Endothelial cell of umbilical vein (primary cell): ENCODE data around the gene PLA2G6. TPM values are rescaled to one million over a fixed set of nuclear protein-coding genes. Genes with fewer than 3 reads are reported as not detected.

Experiments
- BruUV-seq: library from RNA; stranded (reverse); fragments of 400-500 nt; replicated peaks from 2 replicates; lab custom pipeline; 2021; lab: Mats Ljungman, UMichigan
- CTCF ChIA-PET: fragments of 300-600, 350-600 bp; sonication (Branson Sonifier 250); formaldehyde crosslinking; loops from one replicate; lab custom pipeline; 2021; ENCODE audit warnings: antibody characterized with exemption, inconsistent platforms; lab: Charles Lee
- POLR2A ChIA-PET: fragments of 300-600, 350-600 bp; sonication (Branson Sonifier 250); formaldehyde crosslinking; loops from one replicate; lab custom pipeline; 2021; ENCODE audit warnings: antibody characterized with exemption, inconsistent platforms; lab: Charles Lee
- DNase-seq: peaks from one replicate; pipeline ENCODE4 v3.0.0-alpha.2; 2011; ENCODE audit warnings: low read depth, low spot score
- FAIRE-seq: peaks from 2 replicates; lab custom pipeline; 2011; peaks lifted over from hg19 to GRCh38; lab: Jason Lieb, UNC
- H2AFZ ChIP-seq: 2 replicates; pipeline ENCODE4 v1.6.0; 2012; ENCODE audit warnings: low read depth, low read length, control low read depth, inconsistent platforms
- H3K27ac ChIP-seq: 2 replicates; pipeline ENCODE4 v1.5.1; 2011; ENCODE audit warnings: low read depth, mild to moderate bottlenecking, control low read depth, low read length, moderate library complexity; ENCODE audit not compliant: insufficient read depth
- H3K27me3 ChIP-seq, 2 experiments: 2 replicates each; pipeline versions ENCODE4 v1.6.0 to v1.6.1; 2011; ENCODE audit warnings: low read length in 2 of 2, mixed read lengths in 1 of 2; ENCODE audit not compliant: control insufficient read depth in 2 of 2, insufficient read depth in 2 of 2
- H3K36me3 ChIP-seq, 2 experiments: 2 replicates in 1 of 2; 3 replicates in 1 of 2; pipeline ENCODE4 v1.5.1; 2011; ENCODE audit warnings: low read length in 2 of 2, mild to moderate bottlenecking in 1 of 2, moderate library complexity in 1 of 2; ENCODE audit not compliant: control insufficient read depth in 2 of 2, insufficient read depth in 2 of 2; ENCODE audit errors: extremely low read depth in 1 of 2
- H3K4me1 ChIP-seq: 3 replicates; pipeline ENCODE4 v1.5.1; 2011; ENCODE audit warnings: mild to moderate bottlenecking, low read length; ENCODE audit not compliant: control insufficient read depth, insufficient read depth; ENCODE audit errors: extremely low read depth
- H3K4me2 ChIP-seq: 2 replicates; pipeline ENCODE4 v1.6.1; 2011; ENCODE audit warnings: low read length, control low read depth, mixed read lengths; ENCODE audit not compliant: insufficient read depth
- H3K4me3 ChIP-seq, 3 experiments: fragments of 200-600 bp in 1 of 3; sonication (generic), shearing (Covaris generic) in 1 of 3; replicated peaks in 1 of 3; 2 replicates each; pipeline ENCODE4 v1.5.1; 2011 to 2016; ENCODE audit warnings: control low read depth in 3 of 3, low read length in 3 of 3, mild to moderate bottlenecking in 2 of 3, inconsistent platforms in 1 of 3, low read depth in 1 of 3, moderate library complexity in 1 of 3; ENCODE audit not compliant: insufficient read depth in 1 of 3
- H3K79me2 ChIP-seq: 2 replicates; pipeline ENCODE4 v1.6.0; 2012; ENCODE audit warnings: low read length, inconsistent platforms; ENCODE audit not compliant: control insufficient read depth, insufficient read depth
- H3K9ac ChIP-seq: replicated peaks from 2 replicates; pipeline ENCODE3; 2011; ENCODE audit warnings: low read length, control low read depth; ENCODE audit not compliant: insufficient read depth; ENCODE audit errors: extremely low read depth
- H3K9me1 ChIP-seq: replicated peaks from 3 replicates; pipeline ENCODE4 v1.6.0; 2011; ENCODE audit warnings: mild to moderate bottlenecking, low read length; ENCODE audit not compliant: control insufficient read depth, insufficient read depth; ENCODE audit errors: extremely low read depth
- H3K9me3 ChIP-seq: replicated peaks from 2 replicates; pipeline ENCODE4 v1.5.1; 2012; ENCODE audit warnings: low read length, inconsistent platforms; ENCODE audit not compliant: control insufficient read depth, insufficient read depth
- H4K20me1 ChIP-seq: replicated peaks from 2 replicates; pipeline ENCODE3; 2011; ENCODE audit warnings: mild to moderate bottlenecking, low read length; ENCODE audit not compliant: control insufficient read depth, insufficient read depth; ENCODE audit errors: extremely low read depth
- CTCF ChIP-seq, 2 donors: IDR thresholded peaks; 1 replicate in 1 of 2; 2 replicates in 1 of 2; pipeline ENCODE4 v1.5.1; 2011; ENCODE audit warnings: low read length in 2 of 2, mild to moderate bottlenecking in 2 of 2, moderate library complexity in 2 of 2, control low read depth in 1 of 2, inconsistent platforms in 1 of 2, low read depth in 1 of 2; ENCODE audit not compliant: insufficient read depth in 1 of 2; ENCODE audit errors: extremely low read depth in 1 of 2
- FOS ChIP-seq: IDR thresholded peaks from 2 replicates; pipeline ENCODE4 v1.6.1; 2011; ENCODE audit warnings: mild to moderate bottlenecking, low read length, moderate library complexity, borderline replicate concordance; ENCODE audit not compliant: insufficient read depth
- GATA2 ChIP-seq: IDR thresholded peaks from 2 replicates; pipeline ENCODE4 v1.7.0; 2011; ENCODE audit warnings: low read depth, mild to moderate bottlenecking, moderate library complexity, mixed read lengths, low read length; ENCODE audit not compliant: insufficient read length, insufficient read depth
- JUN ChIP-seq: IDR thresholded peaks from 2 replicates; pipeline ENCODE4 v1.6.1; 2011; ENCODE audit warnings: borderline replicate concordance, low read depth; ENCODE audit not compliant: insufficient read length, insufficient read depth
- MAX ChIP-seq: IDR thresholded peaks from 2 replicates; pipeline ENCODE4 v1.6.1; 2011; ENCODE audit not compliant: insufficient read depth, insufficient read length
- MYC ChIP-seq: IDR thresholded peaks from one replicate; pipeline ENCODE4 v1.6.1; 2011; ENCODE audit warnings: mild to moderate bottlenecking, low read depth, low read length
- POLR2A ChIP-seq: IDR thresholded peaks from 2 replicates; pipeline ENCODE4 v1.6.1; 2012; ENCODE audit warnings: low read depth, mild to moderate bottlenecking, control low read depth, low read length
- POLR2AphosphoS5 ChIP-seq: IDR thresholded peaks from 2 replicates; pipeline ENCODE4 v1.6.1; 2012; ENCODE audit warnings: low read depth, mild to moderate bottlenecking, control low read depth, low read length, moderate library complexity; ENCODE audit not compliant: insufficient read depth
- dilution Hi-C: fragments of 300-500 bp; cut with MboI; formaldehyde crosslinking; loops from one replicate; pipeline ENCODE4 v1.15.0; 2019; ENCODE audit warnings: low sequenced_read_pairs; ENCODE audit not compliant: extremely low pct_ligation_motif_present
- intact Hi-C: fragments of 100-400 bp; cut with micrococcal nuclease; formaldehyde crosslinking; loops from one replicate; pipeline ENCODE4 v1.10.0; 2022
- polyA plus RNA-seq, 4 experiments: library from polyadenylated mRNA; depleted of rRNA in 3 of 4; stranded (reverse) in 3 of 4; unstranded in 1 of 4; fragments of >200 nt; gene quantifications; 2 replicates each; pipeline versions ENCODE4 v1.2.1 to v1.2.3, GENCODE V29; 2011 to 2012; ENCODE audit warnings: missing spikeins in 1 of 4
- total RNA-seq: library from RNA; stranded (reverse); gene quantifications from 2 replicates; pipeline ENCODE4 v1.2.3, GENCODE V29; 2021

Gene PLA2G6
- total and polyA plus RNA-seq, 2 donors (not counting 3 experiments of a cell fraction or from before 2014, with no cell fraction given) = 6.6 to 10.3 TPM

GRCh38 chr22:38204784-38205183, 23.2 kb upstream of the PLA2G6 start:
- Histone ChIP-seq H3K4me3 (peak overlapping the region in 1 of 3 experiments; percentile 87), H3K27ac (peak overlapping the region; percentile 92), H3K9ac (peak overlapping the region; percentile 98), H3K79me2 (peaks cover 73% of the 10 kb centered on the region), H3K4me1 (peaks cover 24% of the 10 kb centered on the region), H3K9me3 (no peaks in the 10 kb centered on the region), H3K9me1 (no peaks in the 10 kb centered on the region), H3K36me3 (peaks cover 5 to 8% of the 10 kb centered on the region in 2 experiments), H4K20me1 (no peaks in the 10 kb centered on the region), H2AFZ (no peak overlapping the region), H3K27me3 (no peaks in the 10 kb centered on the region), H3K4me2 (peak overlapping the region; percentile 69)
- POLR2A ChIA-PET = interaction anchor here (0.6 to 1.8 kb wide), 3 partner anchors 13 to 90 kb away, joined by 3 to 6 read pairs (median 3); no protein-coding TSS in a partner anchor
- dilution Hi-C loops = no loop called here
- FAIRE-seq (no peak), DNase-seq (no peak)
- intact Hi-C loops = no loop called here
- CTCF ChIA-PET = interaction anchor here (0.6 to 4.3 kb wide), 9 partner anchors 15 to 152 kb away, joined by 3 to 42 read pairs (median 6); no protein-coding TSS in a partner anchor
- no peak for TF ChIP-seq JUN
- no peak for TF ChIP-seq FOS
- peak; percentile 10 for TF ChIP-seq POLR2AphosphoS5
- TF ChIP-seq CTCF (IDR thresholded peaks at IDR 0.05; ENCODE audit: extremely low read depth in 1 of 2, insufficient read depth in 1 of 2, low read depth in 1 of 2, low read length in 2 of 2) = no peak
- TF ChIP-seq POLR2A = no peak
- no peak for TF ChIP-seq MYC
- no peak for TF ChIP-seq GATA2
- TF ChIP-seq MAX = no peak
- no TSS peak for BruUV-seq
